Heart left ventricle (tissue), 13 donors: ENCODE measurements around the gene CFAP58.

Experiments
- CTCF ChIP-seq, 12 donors: fragments of 200-600 bp; sonication (generic) in 4 of 12; IDR thresholded peaks; one replicate each; pipeline versions ENCODE4 v1.5.0 to v1.8.0; 2018 to 2022; ENCODE audit warnings: antibody characterized with exemption in 12 of 12, mild to moderate bottlenecking in 5 of 12
- POLR2A ChIP-seq, 2 donors: fragments of 450-650 bp; IDR thresholded peaks; one replicate each; pipeline ENCODE4 v1.6.1; 2017; ENCODE audit warnings: antibody characterized with exemption in 2 of 2, mild to moderate bottlenecking in 2 of 2, moderate library complexity in 2 of 2
- donor health status: ischemic (EF 13 %, LVEDD 7.1; RV severe dilation, severe dysfunction).
- donor health status: DM: no; HTN: yes; CAD: no.
- donor health status: DM: no; HTN: no; CAD: no.
- donor health status: ischemic (EF 25% LVEDD 6.9; RV normal size, moderate dysfunction).
- donor health status: ischemic (EF 25% LVEDD 5.7; RV mildly dilated, moderate dysfunction).
- donor health status: ischemic (EF 35%, LVEDD 5.7; RV mildly dilated, moderate dysfunction).
- donor health status: nonischemic (EF 11% LVEDD 7.7; RV severe dilation, severe dysfunction).
- donor health status: DM: yes; HTN: yes; CAD: no.
- donor health status: PGD.
- donor health status: ischemic (EF 29% LVEDD 5.4; RV normal size, mild dysfunction).
- donor health status: nonischemic (EF 23%, LVEDD 6.1; RV moderate dilation, normal function).

GRCh38 chr10:104492329-104492940 is 138.8 kb downstream of the CFAP58 start:
- TF ChIP-seq CTCF (IDR thresholded peaks at IDR 0.05): no peak
- TF ChIP-seq POLR2A (IDR thresholded peaks at IDR 0.05): no peak
